ENCODE data around the gene DPH1.
"Not testable (repeated sequence)": the region's sequence is repeated elsewhere in the genome, so short reads cannot be mapped to it uniquely, and the experiment has no call there.

DPH1 gene

GRCh38 chr17:2009737-2010136 lies 20.2 kb upstream of the DPH1 start:
- no peak for DNase-seq (ENCODE audit: low read depth)
- no peak overlapping the region for H3K4me3 ChIP-seq (ENCODE audit: low read depth, low read length)
- TF ChIP-seq, protein P1, sequence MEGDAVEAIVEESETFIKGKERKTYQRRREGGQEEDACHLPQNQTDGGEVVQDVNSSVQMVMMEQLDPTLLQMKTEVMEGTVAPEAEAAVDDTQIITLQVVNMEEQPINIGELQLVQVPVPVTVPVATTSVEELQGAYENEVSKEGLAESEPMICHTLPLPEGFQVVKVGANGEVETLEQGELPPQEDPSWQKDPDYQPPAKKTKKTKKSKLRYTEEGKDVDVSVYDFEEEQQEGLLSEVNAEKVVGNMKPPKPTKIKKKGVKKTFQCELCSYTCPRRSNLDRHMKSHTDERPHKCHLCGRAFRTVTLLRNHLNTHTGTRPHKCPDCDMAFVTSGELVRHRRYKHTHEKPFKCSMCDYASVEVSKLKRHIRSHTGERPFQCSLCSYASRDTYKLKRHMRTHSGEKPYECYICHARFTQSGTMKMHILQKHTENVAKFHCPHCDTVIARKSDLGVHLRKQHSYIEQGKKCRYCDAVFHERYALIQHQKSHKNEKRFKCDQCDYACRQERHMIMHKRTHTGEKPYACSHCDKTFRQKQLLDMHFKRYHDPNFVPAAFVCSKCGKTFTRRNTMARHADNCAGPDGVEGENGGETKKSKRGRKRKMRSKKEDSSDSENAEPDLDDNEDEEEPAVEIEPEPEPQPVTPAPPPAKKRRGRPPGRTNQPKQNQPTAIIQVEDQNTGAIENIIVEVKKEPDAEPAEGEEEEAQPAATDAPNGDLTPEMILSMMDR (IDR thresholded peaks at IDR 0.05; ENCODE audit: low read depth, low read length, missing control alignments): no peak

DNA sequence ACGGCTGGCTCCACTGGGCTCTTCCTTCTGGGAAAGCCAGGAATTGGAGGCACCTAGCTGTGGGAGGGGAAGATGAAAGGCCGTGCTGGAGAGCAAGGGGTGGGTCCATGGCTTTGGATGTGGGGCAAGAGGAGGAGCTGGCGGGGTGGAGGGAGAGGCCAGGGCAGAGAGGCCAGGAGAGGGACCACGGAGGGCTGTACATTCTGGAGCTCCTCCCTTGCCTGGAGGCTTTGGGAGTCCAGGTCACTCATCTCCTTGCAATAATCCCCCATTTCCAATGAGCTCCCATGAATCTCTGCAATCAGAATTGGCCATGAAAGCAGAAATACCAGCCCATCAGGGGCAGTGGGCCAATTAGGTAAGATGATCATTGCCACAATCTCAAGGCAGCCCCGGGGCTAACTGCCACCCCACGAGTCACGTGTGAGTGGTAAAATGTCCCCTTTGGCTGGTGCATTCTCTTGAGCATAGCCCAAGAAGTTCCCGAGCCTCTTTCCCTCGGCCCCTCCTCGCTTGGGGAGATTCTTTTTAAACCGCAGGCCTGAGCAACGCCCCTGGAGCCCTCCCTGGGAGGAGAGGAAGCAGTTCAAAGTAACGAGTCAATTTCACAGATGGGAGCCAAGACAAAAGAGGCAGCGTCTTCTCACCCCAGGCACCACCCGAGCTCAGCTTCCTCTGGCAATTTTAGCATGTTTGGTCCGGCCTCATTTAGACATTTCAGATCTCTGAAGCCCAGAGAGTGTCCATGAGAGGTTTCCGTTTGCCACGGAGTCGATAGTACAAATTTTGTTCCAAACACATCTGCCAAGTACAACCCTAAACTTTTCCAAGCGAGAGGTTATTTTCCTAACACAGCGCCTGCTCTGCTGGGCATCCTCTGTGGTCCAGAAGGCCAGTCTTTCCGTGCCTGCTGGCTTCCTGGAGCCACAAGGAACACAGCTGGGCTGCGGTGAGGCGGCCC lies 18.3 kb upstream of the DPH1 start:
- DNase-seq (ENCODE audit: low read depth): no peak
- H3K4me3 ChIP-seq (ENCODE audit: low read depth, low read length): no peak overlapping the region

DNA sequence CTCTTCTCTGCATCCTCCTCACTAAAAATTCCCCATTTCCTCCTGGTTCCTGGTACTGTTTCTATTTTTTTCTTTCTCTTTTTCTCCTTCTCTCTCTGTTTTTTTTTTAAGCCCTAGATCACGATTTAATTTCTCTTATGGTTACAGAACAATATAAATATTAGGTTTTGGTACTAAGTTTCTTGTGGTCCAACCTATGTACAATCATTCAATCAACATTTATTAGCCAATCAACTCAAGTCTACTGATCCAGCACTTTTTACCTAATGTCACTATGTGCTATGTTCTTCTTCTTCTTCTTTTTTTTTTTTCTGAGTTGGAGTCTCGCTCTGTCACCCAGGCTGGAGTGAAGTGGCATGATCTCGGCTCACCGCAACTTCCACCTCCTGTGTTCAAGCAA lies 17.5 kb upstream of the DPH1 start:
- no peak overlapping the region for H3K4me3 ChIP-seq (ENCODE audit: low read depth, low read length)
- TF ChIP-seq, protein P1 (IDR thresholded peaks at IDR 0.05; ENCODE audit: low read depth, low read length, missing control alignments): no peak
- DNase-seq (ENCODE audit: low read depth): no peak

More for the DNA sequence above, 18.3 kb upstream of the DPH1 start:
- TF ChIP-seq, protein P1 (IDR thresholded peaks at IDR 0.05; ENCODE audit: low read depth, low read length, missing control alignments): no peak

DNA sequence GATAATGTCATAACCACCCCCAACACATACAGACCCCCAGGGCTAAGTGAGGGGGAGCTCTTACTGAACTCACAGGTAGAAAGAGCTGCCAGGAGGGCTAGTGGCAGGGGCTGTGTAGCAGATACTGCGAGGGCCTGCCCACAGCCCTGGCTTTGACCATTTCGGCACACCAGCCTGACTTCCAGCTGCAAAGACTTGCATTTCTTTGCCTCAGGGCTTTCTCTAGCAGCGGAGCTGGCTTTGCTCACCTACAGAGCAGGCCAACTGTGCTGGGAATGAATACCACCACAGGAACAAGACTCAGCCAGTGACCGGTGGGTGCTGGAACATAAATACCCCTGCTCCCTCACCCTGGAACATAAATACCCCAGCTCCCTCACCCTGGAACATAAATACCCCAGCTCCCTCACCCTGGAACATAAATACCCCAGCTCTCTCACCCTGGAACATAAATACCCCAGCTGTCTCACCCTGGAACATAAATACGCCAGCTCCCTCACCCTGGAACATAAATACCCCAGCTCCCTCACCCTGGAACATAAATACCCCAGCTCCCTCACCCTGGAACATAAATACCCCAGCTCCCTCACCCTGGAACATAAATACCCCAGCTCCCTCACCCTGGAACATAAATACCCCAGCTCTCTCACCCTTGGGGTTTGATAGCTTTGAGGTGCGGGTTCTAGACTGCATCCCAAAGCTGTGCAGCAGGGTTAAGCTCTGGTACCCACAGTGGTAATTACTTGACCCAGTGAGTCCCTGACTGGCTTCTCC lies 16.5 kb upstream of the DPH1 start:
- DNase-seq (ENCODE audit: low read depth); H3K4me3 ChIP-seq (ENCODE audit: low read depth, low read length): not testable (repeated sequence)

- no peak overlapping the region for H3K4me3 ChIP-seq (ENCODE audit: low read depth, low read length)
- no peak for DNase-seq (ENCODE audit: low read depth)
- TF ChIP-seq, protein P1 (IDR thresholded peaks at IDR 0.05; ENCODE audit: low read depth, low read length, missing control alignments): no peak
These were observed 16.0 kb upstream of the DPH1 start for GRCh38 chr17:2013994-2014317.

GRCh38 chr17:2015314-2015713 lies 14.6 kb upstream of the DPH1 start:
- TF ChIP-seq, protein P1 (IDR thresholded peaks at IDR 0.05; ENCODE audit: low read depth, low read length, missing control alignments): no peak
- no peak overlapping the region for H3K4me3 ChIP-seq (ENCODE audit: low read depth, low read length)
- no peak for DNase-seq (ENCODE audit: low read depth)

GRCh38 chr17:2016494-2016893 lies 13.5 kb upstream of the DPH1 start:
- TF ChIP-seq, protein P1 (IDR thresholded peaks at IDR 0.05; ENCODE audit: low read depth, low read length, missing control alignments): no peak
- DNase-seq (ENCODE audit: low read depth): no peak
- H3K4me3 ChIP-seq (ENCODE audit: low read depth, low read length): no peak overlapping the region

Measured in GM12864 (cell line).